Bronchial epithelial cell (primary cell): ENCODE measurements around the gene RGS17. TPM values are rescaled to one million over a fixed set of nuclear protein-coding genes. Genes with fewer than 3 reads are reported as not detected.

ENCODE experiments used
- DNase-seq: peaks from one replicate; pipeline ENCODE4 v3.0.0-alpha.2; 2010; ENCODE audit warnings: low read depth
- FAIRE-seq: peaks from 2 replicates; lab custom pipeline; 2011; peaks lifted over from hg19 to GRCh38; lab: Jason Lieb, UNC
- H3K27me3 ChIP-seq: 2 replicates; pipeline ENCODE4 v1.5.1; 2011; ENCODE audit warnings: low read length; ENCODE audit not compliant: control insufficient read depth, insufficient read depth
- H3K36me3 ChIP-seq: 2 replicates; pipeline ENCODE4 v1.5.1; 2011; ENCODE audit warnings: low read length; ENCODE audit not compliant: control insufficient read depth, insufficient read depth
- H3K4me3 ChIP-seq: 2 replicates; pipeline ENCODE4 v1.5.1; 2011; ENCODE audit warnings: mild to moderate bottlenecking, low read depth, low read length, control low read depth
- CTCF ChIP-seq: IDR thresholded peaks from 2 replicates; pipeline ENCODE4 v1.5.1; 2011; ENCODE audit warnings: mild to moderate bottlenecking, moderate library complexity, low read length, control low read depth, inconsistent platforms; ENCODE audit not compliant: insufficient read depth, severe bottlenecking
- total RNA-seq: library from RNA; depleted of rRNA; stranded (reverse); fragments of >200 nt; gene quantifications from 2 replicates; pipeline ENCODE4 v1.2.1, GENCODE V29; 2014

The RGS17 gene
- total RNA-seq, 1 donor from 2014 or later = 2.9 TPM

GRCh38 chr6:153059757-153060156 lies 71.3 kb downstream of the RGS17 start:
- TF ChIP-seq CTCF = no peak
- no peak for FAIRE-seq
- no peaks in the 10 kb centered on the region for H3K36me3 ChIP-seq
- no peak for DNase-seq
- H3K27me3 ChIP-seq = no peaks in the 10 kb centered on the region
- no peak overlapping the region for H3K4me3 ChIP-seq

GRCh38 chr6:153059311-153059710 lies 71.8 kb downstream of the RGS17 start:
- DNase-seq = no peak
- no peak for FAIRE-seq
- no peaks in the 10 kb centered on the region for H3K27me3 ChIP-seq
- no peaks in the 10 kb centered on the region for H3K36me3 ChIP-seq
- TF ChIP-seq CTCF = no peak
- no peak overlapping the region for H3K4me3 ChIP-seq

- H3K4me3 ChIP-seq = no peak overlapping the region
- TF ChIP-seq CTCF = no peak
- no peaks in the 10 kb centered on the region for H3K27me3 ChIP-seq
- no peaks in the 10 kb centered on the region for H3K36me3 ChIP-seq
- no peak for DNase-seq
- FAIRE-seq = no peak
These were observed 72.2 kb downstream of the RGS17 start for GRCh38 chr6:153058909-153059308.

- DNase-seq = peak; percentile 87
- FAIRE-seq = no peak
These were observed 72.8 kb downstream of the RGS17 start for GRCh38 chr6:153058291-153058690.

GRCh38 chr6:153056308-153056707 lies 74.8 kb downstream of the RGS17 start:
- Histone ChIP-seq H3K4me3 (no peak overlapping the region), H3K36me3 (no peaks in the 10 kb centered on the region), H3K27me3 (no peaks in the 10 kb centered on the region)
- TF ChIP-seq CTCF = no peak
- DNase-seq (no peak), FAIRE-seq (no peak)

More at GRCh38 chr6:153058291-153058690, 72.8 kb downstream of the RGS17 start:
- Histone ChIP-seq H3K27me3 (no peaks in the 10 kb centered on the region), H3K36me3 (no peaks in the 10 kb centered on the region), H3K4me3 (no peak overlapping the region)
- no peak for TF ChIP-seq CTCF

- TF ChIP-seq CTCF = no peak
- H3K4me3 ChIP-seq = no peak overlapping the region
- H3K36me3 ChIP-seq = no peaks in the 10 kb centered on the region
- FAIRE-seq = no peak
- no peaks in the 10 kb centered on the region for H3K27me3 ChIP-seq
- no peak for DNase-seq
These were observed 79.3 kb downstream of the RGS17 start for GRCh38 chr6:153051801-153052200.
